HepG2 (cell line): ENCODE results near the gene TSPAN5. TPM values are rescaled to one million over a fixed set of nuclear protein-coding genes. Genes with fewer than 3 reads are reported as not detected.

ENCODE experiments used
- ATAC-seq: fragments of 200-7000 bp; cut with Tn5 transposase; 3 replicates; pipeline ENCODE4 v1.9.1; 2020; ENCODE audit warnings: mild to moderate bottlenecking, moderate library complexity
- BruUV-seq: library from RNA; stranded (reverse); fragments of 400-500 nt; replicated peaks from 2 replicates; lab custom pipeline; 2021; lab: Mats Ljungman, UMichigan
- CTCF ChIA-PET: fragments of 300-600 bp; formaldehyde crosslinking; extraction: SDS; loops from one replicate; lab custom pipeline; 2021; ENCODE audit warnings: low total read pairs, inconsistent platforms, low intra/inter-chr PET ratio; lab: Yijun Ruan, JAX
- POLR2A ChIA-PET: fragments of 350-600 bp; sonication (Branson Sonifier 250); formaldehyde crosslinking; loops from one replicate; lab custom pipeline; 2020; ENCODE audit warnings: antibody characterized with exemption, inconsistent platforms; lab: Yijun Ruan, JAX
- DNase-seq: peaks from one replicate; pipeline ENCODE4 v3.0.0-alpha.2; 2015; ENCODE audit warnings: low spot score
- FAIRE-seq: peaks from 3 replicates; lab custom pipeline; 2011; peaks lifted over from hg19 to GRCh38; lab: Jason Lieb, UNC
- H2AFZ ChIP-seq: one replicate; pipeline ENCODE4 v1.6.1; 2011; ENCODE audit warnings: low read length, inconsistent platforms
- H3K27ac ChIP-seq: fragments of 300-600 bp; 3 replicates; pipeline ENCODE4 v1.8.0; 2011; ENCODE audit warnings: mixed run types, mild to moderate bottlenecking, mixed read lengths, low read length, inconsistent platforms; ENCODE audit not compliant: insufficient read depth; ENCODE audit errors: extremely low read length
- H3K27me3 ChIP-seq, 2 experiments: fragments of 200-600 bp in 1 of 2; 2 replicates in 1 of 2; 3 replicates in 1 of 2; pipeline versions ENCODE4 v1.6.0 to v1.8.0; 2011; ENCODE audit warnings: low read length in 2 of 2, mild to moderate bottlenecking in 2 of 2, moderate library complexity in 2 of 2, inconsistent platforms in 1 of 2; ENCODE audit not compliant: insufficient read depth in 2 of 2, control insufficient read depth in 1 of 2
- H3K36me3 ChIP-seq, 2 experiments: fragments of 200-600 bp in 1 of 2; replicated peaks in 1 of 2; 2 replicates in 1 of 2; 3 replicates in 1 of 2; pipeline versions ENCODE4 v1.5.1 to v1.8.0; 2011; ENCODE audit warnings: low read length in 2 of 2, inconsistent platforms in 1 of 2; ENCODE audit not compliant: insufficient read depth in 2 of 2, control insufficient read depth in 1 of 2
- H3K4me1 ChIP-seq: 2 replicates; pipeline ENCODE4 v1.5.1; 2012; ENCODE audit warnings: low read length, inconsistent platforms; ENCODE audit not compliant: insufficient read depth
- H3K4me2 ChIP-seq: 2 replicates; pipeline ENCODE4 v1.6.0; 2011; ENCODE audit warnings: low read depth, low read length, inconsistent platforms
- H3K4me3 ChIP-seq, 3 experiments: fragments of 200-600 bp in 1 of 3; sonication (generic), shearing (Covaris generic) in 1 of 3; replicated peaks in 1 of 3; 2 replicates each; pipeline ENCODE4 v1.5.1; 2011 to 2016; ENCODE audit warnings: low read length in 3 of 3, inconsistent platforms in 2 of 3, low read depth in 2 of 3, mild to moderate bottlenecking in 2 of 3, control low read depth in 1 of 3, mixed read lengths in 1 of 3; ENCODE audit not compliant: insufficient read depth in 1 of 3
- H3K79me2 ChIP-seq: one replicate; pipeline ENCODE4 v1.6.1; 2011; ENCODE audit warnings: low read length, inconsistent platforms; ENCODE audit not compliant: insufficient read depth
- H3K9ac ChIP-seq: 2 replicates; pipeline ENCODE4 v1.6.0; 2011; ENCODE audit warnings: mild to moderate bottlenecking, low read depth, low read length, inconsistent platforms; ENCODE audit not compliant: insufficient read depth
- H3K9me3 ChIP-seq: 2 replicates; pipeline ENCODE4 v1.5.1; 2012; ENCODE audit warnings: mild to moderate bottlenecking, low read length
- H4K20me1 ChIP-seq: 2 replicates; pipeline ENCODE4 v1.6.0; 2011; ENCODE audit warnings: inconsistent platforms, mild to moderate bottlenecking, low read length, moderate library complexity; ENCODE audit not compliant: insufficient read depth
- CC2D1A ChIP-seq: sonication (generic); formaldehyde crosslinking; IDR thresholded peaks from 2 replicates; pipeline ENCODE4 v1.8.1; 2023; ENCODE audit warnings: mild to moderate bottlenecking, missing genetic modification reagents
- MAFF ChIP-seq: IDR thresholded peaks from 2 replicates; pipeline ENCODE4 v1.6.1; 2011; ENCODE audit warnings: low read depth, low read length, improper control_type of control experiment
- NCOA2 ChIP-seq: sonication (generic); formaldehyde crosslinking; IDR thresholded peaks from 2 replicates; pipeline ENCODE4 v1.8.0; 2022; ENCODE audit warnings: inconsistent platforms
- ZNF790 ChIP-seq: sonication (generic); formaldehyde crosslinking; IDR thresholded peaks from 2 replicates; pipeline ENCODE4 v1.8.0; 2022; ENCODE audit warnings: missing genetic modification reagents, mild to moderate bottlenecking, borderline replicate concordance
- WGBS: methylation state at CpG from one replicate; pipeline ENCODE4 v1.1.6; 2017; ENCODE audit warnings: low lambda C conversion rate; 5-methylcytosine and 5-hydroxymethylcytosine counted together
- in situ Hi-C: cut with HindIII; loops from 2 replicates; pipeline ENCODE4 v1.10.0; 2017; ENCODE audit warnings: low pct_unique_long_range_greater_than_20kb; ENCODE audit not compliant: extremely low pct_ligation_motif_present
- intact Hi-C: fragments of 100-400 bp; cut with micrococcal nuclease; formaldehyde crosslinking; loops from one replicate; pipeline ENCODE4 v1.10.0; 2022; ENCODE audit not compliant: unreplicated experiment
- polyA plus RNA-seq, 8 experiments: library from polyadenylated mRNA; depleted of rRNA in 3 of 8; stranded (reverse) in 7 of 8; unstranded in 1 of 8; fragments of >200 nt; fragmentation: Illumina TruSeq in 4 of 8; extraction: Trizol in 4 of 8; gene quantifications; 2 replicates each; pipeline versions ENCODE4 v1.2.1 to v1.2.3, GENCODE V29; 2011 to 2016; ENCODE audit warnings: low read depth in 4 of 8, missing spikeins in 1 of 8, mixed read lengths in 1 of 8; ENCODE audit not compliant: insufficient read depth in 1 of 8
- total RNA-seq, 5 experiments: library from RNA; depleted of rRNA; stranded (reverse); fragments of >200 nt; fragmentation: Illumina TruSeq; extraction: Trizol; gene quantifications; 2 replicates each; pipeline ENCODE4 v1.2.3, GENCODE V29; 2016; ENCODE audit warnings: low read depth in 1 of 5

Gene TSPAN5
- total and polyA plus RNA-seq, 2 of the 13 experiments (the other 11 are each of a cell fraction or from before 2014, with no cell fraction given), result 0.20 to 0.53 TPM

- no peak for FAIRE-seq
- H4K20me1 ChIP-seq, result no peaks in the 10 kb centered on the region
- H3K79me2 ChIP-seq, result no peaks in the 10 kb centered on the region
- peak; percentile 33; the same call in 1 of the 3 replicates for ATAC-seq
- peak; percentile 26 for DNase-seq
- BruUV-seq, result no TSS peak
- in situ Hi-C loops, result no loop called here
- CTCF ChIA-PET, result no interaction called here
- no peaks in the 10 kb centered on the region for H3K36me3 ChIP-seq
- H3K9me3 ChIP-seq, result no peaks in the 10 kb centered on the region
- no peak overlapping the region for H3K27ac ChIP-seq
- H2AFZ ChIP-seq, result no peak overlapping the region
- TF ChIP-seq NCOA2 (no peak), MAFF (0 out of 2 replicates have a peak, but pooled peaks have one; percentile 17)
- TF ChIP-seq, all 625 proteins: peak for 1
- POLR2A ChIA-PET, result no interaction called here
- 41% methylated on average over 7 of the region's 7 CpGs for WGBS
- Histone ChIP-seq H3K4me3 (no peak overlapping the region), H3K4me2 (no peak overlapping the region), H3K4me1 (peaks cover 8% of the 10 kb centered on the region), H3K27me3 (peaks cover 4 to 45% of the 10 kb centered on the region in 2 experiments; a peak in 4 of 5 replicates), H3K9ac (no peak overlapping the region)
- intact Hi-C loops, result no loop called here
Observed at GRCh38 chr4:98659741-98660462, 1.5 kb upstream of the TSPAN5 start.

- Histone ChIP-seq H3K79me2 (no peaks in the 10 kb centered on the region), H3K4me1 (peaks cover 8% of the 10 kb centered on the region), H3K9me3 (no peaks in the 10 kb centered on the region), H3K9ac (no peak overlapping the region), H4K20me1 (no peaks in the 10 kb centered on the region), H3K4me2 (peak overlapping the region; percentile 64), H2AFZ (no peak overlapping the region), H3K27me3 (peaks cover 4 to 45% of the 10 kb centered on the region in 2 experiments; a peak in 4 of 5 replicates), H3K36me3 (no peaks in the 10 kb centered on the region), H3K27ac (no peak overlapping the region), H3K4me3 (peak overlapping the region; percentile 25 to 60 (median 51); a peak in 5 of 6 replicates)
- 42% methylated on average over 11 of the region's 17 CpGs for WGBS
- TF ChIP-seq ZNF790 (CRISPR knock-in tag), result no peak
- no peak for TF ChIP-seq CC2D1A (CRISPR knock-in tag)
- intact Hi-C loops, result no loop called here
- no TSS peak for BruUV-seq
- FAIRE-seq (no peak), DNase-seq (no peak), ATAC-seq (no peak; the same call in none of the 3 replicates)
- in situ Hi-C loops, result no loop called here
- CTCF ChIA-PET, result no interaction called here
- POLR2A ChIA-PET, result no interaction called here
Observed at GRCh38 chr4:98659106-98659592, 738 bp upstream of the TSPAN5 start.
